SK-N-SH treated with all-trans-retinoic acid at 6 μM for 48 hours (cell line): ENCODE data around the gene ADAP1.

ENCODE experiments used
- ATAC-seq: fragments of 200-7000 bp; cut with Tn5 transposase; 3 replicates; pipeline ENCODE4 v1.9.1; 2020; ENCODE audit warnings: mild to moderate bottlenecking, moderate library complexity
- ARNTL ChIP-seq: fragments of 450-650 bp; formaldehyde crosslinking; IDR thresholded peaks from 2 replicates; pipeline ENCODE4 v1.5.0; 2020; ENCODE audit warnings: low read depth, mild to moderate bottlenecking, moderate library complexity, borderline replicate concordance
- BACH2 ChIP-seq: fragments of 250-450 bp; sonication (Bioruptor Pico); IDR thresholded peaks from 2 replicates; pipeline ENCODE4 v1.9.0; 2021; ENCODE audit warnings: mild to moderate bottlenecking, borderline replicate concordance
- CREB5 ChIP-seq: fragments of 250-450 bp; sonication (Bioruptor Pico); IDR thresholded peaks from 2 replicates; pipeline ENCODE4 v1.5.1; 2020; ENCODE audit warnings: low read depth, mild to moderate bottlenecking, moderate library complexity
- ESRRG ChIP-seq: fragments of 250-450 bp; sonication (Bioruptor Pico); IDR thresholded peaks from 2 replicates; pipeline ENCODE4 v1.6.1; 2021; ENCODE audit warnings: mild to moderate bottlenecking
- GLIS3 ChIP-seq: fragments of 250-450 bp; sonication (Bioruptor Pico); IDR thresholded peaks from 2 replicates; pipeline ENCODE4 v1.5.0; 2020; ENCODE audit warnings: mild to moderate bottlenecking, moderate library complexity
- ISL1 ChIP-seq: fragments of 250-450 bp; sonication (Bioruptor Pico); IDR thresholded peaks from 2 replicates; pipeline ENCODE4 v2.1.2; 2022; ENCODE audit warnings: mild to moderate bottlenecking, moderate library complexity
- OSR1 ChIP-seq: fragments of 250-450 bp; sonication (Bioruptor Pico); IDR thresholded peaks from 2 replicates; pipeline ENCODE4 v1.8.0; 2022; ENCODE audit warnings: moderate library complexity, mild to moderate bottlenecking, inconsistent platforms
- POU6F1 ChIP-seq: fragments of 250-450 bp; sonication (Bioruptor Pico); IDR thresholded peaks from 2 replicates; pipeline ENCODE4 v1.8.0; 2021; ENCODE audit warnings: low read depth, mild to moderate bottlenecking, moderate library complexity, borderline replicate concordance
- PPARA ChIP-seq: fragments of 250-450 bp; sonication (Bioruptor Pico); IDR thresholded peaks from 2 replicates; pipeline ENCODE4 v1.5.0; 2020; ENCODE audit warnings: mild to moderate bottlenecking, borderline replicate concordance
- RARB ChIP-seq: fragments of 250-450 bp; sonication (Bioruptor Pico); IDR thresholded peaks from 2 replicates; pipeline ENCODE4 v1.8.0; 2021; ENCODE audit warnings: mild to moderate bottlenecking, moderate library complexity
- SNAI2 ChIP-seq: fragments of 250-450 bp; sonication (Bioruptor Pico); IDR thresholded peaks from 2 replicates; pipeline ENCODE4 v1.5.0; 2020; ENCODE audit warnings: mild to moderate bottlenecking, moderate library complexity
- TCF4 ChIP-seq: fragments of 250-450 bp; sonication (Bioruptor Pico); IDR thresholded peaks from 2 replicates; pipeline ENCODE4 v1.8.0; 2021; ENCODE audit warnings: mild to moderate bottlenecking, moderate library complexity, borderline replicate concordance
- TOX ChIP-seq: fragments of 250-450 bp; sonication (Bioruptor Pico); IDR thresholded peaks from 2 replicates; pipeline ENCODE4 v1.8.0; 2021; ENCODE audit warnings: mild to moderate bottlenecking, moderate library complexity, borderline replicate concordance
- ZC3H10 ChIP-seq: fragments of 250-450 bp; sonication (Bioruptor Pico); IDR thresholded peaks from 2 replicates; pipeline ENCODE4 v1.5.1; 2021; ENCODE audit warnings: mild to moderate bottlenecking, moderate library complexity
- ZFP3 ChIP-seq: fragments of 250-450 bp; sonication (Bioruptor Pico); IDR thresholded peaks from 2 replicates; pipeline ENCODE4 v1.5.0; 2020; ENCODE audit warnings: mild to moderate bottlenecking, moderate library complexity
- ZFP30 ChIP-seq: fragments of 450-650 bp; formaldehyde crosslinking; IDR thresholded peaks from 2 replicates; pipeline ENCODE4 v1.5.0; 2022; ENCODE audit warnings: mild to moderate bottlenecking, moderate library complexity
- ZNF565 ChIP-seq: fragments of 450-650 bp; formaldehyde crosslinking; conservative IDR thresholded peaks from 2 replicates; pipeline ENCODE4 v1.5.0; 2020; ENCODE audit warnings: low read depth, mild to moderate bottlenecking, moderate library complexity
- ZNF70 ChIP-seq: fragments of 450-650 bp; formaldehyde crosslinking; IDR thresholded peaks from 2 replicates; pipeline ENCODE4 v1.5.0; 2020; ENCODE audit warnings: mild to moderate bottlenecking, moderate library complexity
- ZNF8 ChIP-seq: fragments of 450-650 bp; formaldehyde crosslinking; IDR thresholded peaks from 2 replicates; pipeline ENCODE4 v1.5.0; 2020; ENCODE audit warnings: mild to moderate bottlenecking, moderate library complexity
- TF ChIP-seq, protein P1 (sequence below): fragments of 250-450 bp; sonication (Bioruptor Pico); IDR thresholded peaks from 2 replicates; pipeline ENCODE4 v1.5.0; 2020; ENCODE audit warnings: mild to moderate bottlenecking, moderate library complexity
- TF ChIP-seq, protein P2 (sequence below): fragments of 250-450 bp; sonication (Bioruptor Pico); IDR thresholded peaks from 2 replicates; pipeline ENCODE4 v1.5.1; 2021; ENCODE audit warnings: mild to moderate bottlenecking, moderate library complexity

ADAP1 gene

DNA sequence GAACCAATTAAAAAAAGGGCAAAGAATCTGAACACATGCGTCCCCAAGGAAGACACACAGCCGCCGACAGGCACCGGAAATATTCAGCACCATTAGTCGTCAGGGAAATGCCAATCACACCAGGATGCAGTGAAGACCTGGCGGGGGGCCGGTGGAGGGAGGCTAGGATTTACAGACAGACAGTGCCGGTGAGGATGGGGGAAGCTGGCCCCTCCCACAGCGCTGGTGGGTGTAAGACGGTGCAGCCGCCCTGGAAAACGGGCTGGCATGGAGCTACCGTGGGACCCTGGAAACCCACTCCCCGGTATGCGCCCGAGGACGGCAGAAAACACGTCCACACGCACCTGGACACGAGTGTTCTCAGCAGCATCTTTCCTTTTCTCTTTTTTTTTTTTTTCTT lies 4.8 kb upstream of the ADAP1 start:
- TF ChIP-seq GLIS3 (CRISPR knock-in tag) (no peak), ZFP3 (CRISPR knock-in tag) (no peak), ARNTL (CRISPR knock-in tag) (no peak)
- no peak for ATAC-seq

DNA sequence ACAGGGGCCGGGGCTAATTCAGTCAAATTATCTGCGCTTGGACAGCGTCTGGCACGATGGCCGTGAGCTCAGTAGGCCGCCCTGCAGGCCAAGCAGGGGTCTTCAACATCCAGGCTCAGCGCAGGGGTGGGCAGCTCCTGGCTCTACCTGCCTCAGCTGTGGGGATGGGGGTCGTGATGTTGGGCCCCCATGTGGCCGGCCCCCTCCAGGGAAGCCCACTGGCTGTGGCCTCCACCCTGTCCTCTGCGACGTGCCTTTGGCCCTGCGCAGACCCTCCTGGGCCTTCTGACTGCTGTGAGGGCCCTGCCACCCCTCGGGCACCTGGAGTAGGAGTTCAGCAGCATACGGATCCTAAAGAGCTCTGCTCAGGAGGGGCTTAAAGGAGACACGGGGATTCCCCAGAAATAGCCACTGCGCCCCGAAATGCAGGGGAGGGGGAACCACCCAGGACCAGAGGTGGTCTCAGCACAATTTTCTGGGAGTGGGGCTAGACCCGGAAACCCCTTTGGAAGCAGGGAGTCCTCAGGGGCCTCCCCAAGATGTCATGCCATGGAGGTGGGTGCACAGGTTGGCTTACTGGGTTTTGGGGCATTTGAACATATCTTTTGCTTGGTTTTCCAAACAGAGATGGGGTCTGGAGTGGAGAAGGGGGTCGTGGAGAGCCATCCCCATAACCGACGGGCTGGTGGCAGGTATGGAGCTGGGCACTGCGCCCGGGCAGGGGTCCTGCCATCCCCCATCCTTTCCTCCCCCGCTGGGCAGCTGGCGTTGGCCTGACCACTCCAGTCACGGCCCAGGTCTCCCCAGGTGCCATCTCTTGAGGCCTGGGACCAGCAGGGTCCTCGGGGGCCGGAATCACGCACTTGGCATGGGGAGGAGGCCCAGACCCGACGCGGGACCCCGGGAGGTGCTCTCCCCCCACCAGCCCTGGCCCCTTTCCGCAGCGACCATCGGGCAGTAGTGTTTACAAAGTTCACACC lies 4.0 kb upstream of the ADAP1 start:
- no peak for ATAC-seq
- TF ChIP-seq ZNF8, result no peak
- TF ChIP-seq POU6F1 (CRISPR knock-in tag), result no peak
- no peak for TF ChIP-seq GLIS3 (CRISPR knock-in tag)
- TF ChIP-seq PPARA (CRISPR knock-in tag), result no peak
- no peak for TF ChIP-seq ZFP30
- TF ChIP-seq OSR1 (CRISPR knock-in tag), result no peak
- TF ChIP-seq ZNF70, result no peak
- no peak for TF ChIP-seq ZC3H10 (CRISPR knock-in tag)

DNA sequence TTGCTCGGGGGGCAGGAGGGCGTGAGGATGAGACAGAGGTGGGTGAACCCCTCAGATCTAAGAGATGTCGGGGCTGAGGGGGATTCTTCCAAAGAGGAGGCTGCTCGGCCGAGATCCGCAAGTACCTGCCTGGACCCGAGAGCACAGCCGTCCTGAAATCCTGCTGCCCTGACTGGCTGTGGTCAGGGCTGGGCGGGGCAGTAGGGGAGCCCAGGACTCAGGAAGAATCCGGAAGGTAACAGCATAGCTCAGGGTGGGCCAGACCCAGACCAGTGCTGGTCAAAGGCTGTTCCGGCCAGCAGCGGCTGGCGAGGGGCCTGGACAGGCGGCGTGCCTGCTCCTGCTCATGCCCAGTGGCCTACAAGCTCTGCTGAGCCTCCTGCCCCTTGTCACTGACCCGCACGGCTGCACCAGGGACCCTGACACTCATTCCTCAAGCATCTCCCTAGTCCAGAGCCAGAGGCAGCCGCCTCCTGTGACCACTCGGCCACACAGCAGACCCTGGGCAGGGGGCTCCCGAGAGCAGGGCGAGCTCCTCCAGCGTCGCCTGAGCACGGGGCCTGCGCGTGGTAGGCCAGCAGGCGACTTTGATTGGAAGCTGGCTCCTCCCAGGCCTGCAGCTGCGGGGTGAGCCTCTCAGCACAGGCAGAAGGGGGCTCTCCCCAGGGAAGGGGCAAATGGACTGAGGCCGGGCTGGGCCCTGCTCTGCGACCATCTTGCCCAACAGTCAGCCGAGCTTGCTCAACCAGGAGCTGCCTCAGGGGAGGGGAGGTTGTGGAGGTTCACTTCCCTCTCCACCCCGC lies 3.1 kb upstream of the ADAP1 start:
- ATAC-seq, result no peak
- TF ChIP-seq PPARA (CRISPR knock-in tag) (no peak), ZFP30 (no peak), ESRRG (CRISPR knock-in tag) (no peak), TCF4 (CRISPR knock-in tag) (no peak), RARB (CRISPR knock-in tag) (no peak), GLIS3 (CRISPR knock-in tag) (no peak), ZNF565 (CRISPR knock-in tag) (no peak), ISL1 (CRISPR knock-in tag) (no peak), CREB5 (CRISPR knock-in tag) (no peak), TOX (CRISPR knock-in tag) (no peak), ARNTL (CRISPR knock-in tag) (no peak), SNAI2 (CRISPR knock-in tag) (no peak), OSR1 (CRISPR knock-in tag) (no peak), POU6F1 (CRISPR knock-in tag) (no peak), ZNF70 (no peak), BACH2 (CRISPR knock-in tag) (no peak)
- TF ChIP-seq, protein P1, sequence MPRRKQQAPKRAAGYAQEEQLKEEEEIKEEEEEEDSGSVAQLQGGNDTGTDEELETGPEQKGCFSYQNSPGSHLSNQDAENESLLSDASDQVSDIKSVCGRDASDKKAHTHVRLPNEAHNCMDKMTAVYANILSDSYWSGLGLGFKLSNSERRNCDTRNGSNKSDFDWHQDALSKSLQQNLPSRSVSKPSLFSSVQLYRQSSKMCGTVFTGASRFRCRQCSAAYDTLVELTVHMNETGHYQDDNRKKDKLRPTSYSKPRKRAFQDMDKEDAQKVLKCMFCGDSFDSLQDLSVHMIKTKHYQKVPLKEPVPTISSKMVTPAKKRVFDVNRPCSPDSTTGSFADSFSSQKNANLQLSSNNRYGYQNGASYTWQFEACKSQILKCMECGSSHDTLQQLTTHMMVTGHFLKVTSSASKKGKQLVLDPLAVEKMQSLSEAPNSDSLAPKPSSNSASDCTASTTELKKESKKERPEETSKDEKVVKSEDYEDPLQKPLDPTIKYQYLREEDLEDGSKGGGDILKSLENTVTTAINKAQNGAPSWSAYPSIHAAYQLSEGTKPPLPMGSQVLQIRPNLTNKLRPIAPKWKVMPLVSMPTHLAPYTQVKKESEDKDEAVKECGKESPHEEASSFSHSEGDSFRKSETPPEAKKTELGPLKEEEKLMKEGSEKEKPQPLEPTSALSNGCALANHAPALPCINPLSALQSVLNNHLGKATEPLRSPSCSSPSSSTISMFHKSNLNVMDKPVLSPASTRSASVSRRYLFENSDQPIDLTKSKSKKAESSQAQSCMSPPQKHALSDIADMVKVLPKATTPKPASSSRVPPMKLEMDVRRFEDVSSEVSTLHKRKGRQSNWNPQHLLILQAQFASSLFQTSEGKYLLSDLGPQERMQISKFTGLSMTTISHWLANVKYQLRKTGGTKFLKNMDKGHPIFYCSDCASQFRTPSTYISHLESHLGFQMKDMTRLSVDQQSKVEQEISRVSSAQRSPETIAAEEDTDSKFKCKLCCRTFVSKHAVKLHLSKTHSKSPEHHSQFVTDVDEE (CRISPR knock-in tag), result no peak
- TF ChIP-seq, protein P2, sequence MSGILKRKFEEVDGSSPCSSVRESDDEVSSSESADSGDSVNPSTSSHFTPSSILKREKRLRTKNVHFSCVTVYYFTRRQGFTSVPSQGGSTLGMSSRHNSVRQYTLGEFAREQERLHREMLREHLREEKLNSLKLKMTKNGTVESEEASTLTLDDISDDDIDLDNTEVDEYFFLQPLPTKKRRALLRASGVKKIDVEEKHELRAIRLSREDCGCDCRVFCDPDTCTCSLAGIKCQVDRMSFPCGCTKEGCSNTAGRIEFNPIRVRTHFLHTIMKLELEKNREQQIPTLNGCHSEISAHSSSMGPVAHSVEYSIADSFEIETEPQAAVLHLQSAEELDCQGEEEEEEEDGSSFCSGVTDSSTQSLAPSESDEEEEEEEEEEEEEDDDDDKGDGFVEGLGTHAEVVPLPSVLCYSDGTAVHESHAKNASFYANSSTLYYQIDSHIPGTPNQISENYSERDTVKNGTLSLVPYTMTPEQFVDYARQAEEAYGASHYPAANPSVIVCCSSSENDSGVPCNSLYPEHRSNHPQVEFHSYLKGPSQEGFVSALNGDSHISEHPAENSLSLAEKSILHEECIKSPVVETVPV (CRISPR knock-in tag), result no peak
